Measurements from ENCODE around the gene ANKZF1.
"Not testable (repeated sequence)": the region's sequence is repeated elsewhere in the genome, so short reads cannot be mapped to it uniquely, and the experiment has no call there.

The ANKZF1 gene

GRCh38 chr2:219230059-219230540 is 494 bp downstream of the ANKZF1 start:
- DNase-seq: peak; percentile 58

- no peak for DNase-seq
Observed at GRCh38 chr2:219234331-219234730, 4.7 kb downstream of the ANKZF1 start.

- DNase-seq: no peak
Observed at GRCh38 chr2:219243291-219243761, 13.7 kb downstream of the ANKZF1 start.

- DNase-seq: no peak
Observed at GRCh38 chr2:219244789-219245147, 15.2 kb downstream of the ANKZF1 start.

GRCh38 chr2:219245148-219245898 is 15.7 kb downstream of the ANKZF1 start, which contains the start of the genes GLB1L and STK16:
Gene GLB1L (minus strand): TSS chr2:219245444. CDS start chr2:219243573, 1,871 bp downstream.
Gene STK16 (plus strand): TSS chr2:219245479. CDS start chr2:219246000, 521 bp downstream.
- peak; percentile 89 for DNase-seq

GRCh38 chr2:219245899-219246230 is 16.3 kb downstream of the ANKZF1 start:
- peak; percentile 20 for DNase-seq

- DNase-seq: no peak
Observed at GRCh38 chr2:219246559-219246958, 17.0 kb downstream of the ANKZF1 start.

GRCh38 chr2:219247678-219248642 is 18.4 kb downstream of the ANKZF1 start:
- DNase-seq: peak; percentile 80

GRCh38 chr2:219248845-219249202 is 19.2 kb downstream of the ANKZF1 start:
- DNase-seq: no peak

GRCh38 chr2:219249203-219249980 is 19.8 kb downstream of the ANKZF1 start:
- DNase-seq: peak; percentile 87

- DNase-seq: peak; percentile 15
Observed at GRCh38 chr2:219250049-219250781, 20.6 kb downstream of the ANKZF1 start.

GRCh38 chr2:219251656-219252055 is 22.1 kb downstream of the ANKZF1 start:
- no peak for DNase-seq

- DNase-seq: peak; percentile 65
Observed at GRCh38 chr2:219252084-219252483, 22.5 kb downstream of the ANKZF1 start.

- DNase-seq: peak; percentile 58
Observed at GRCh38 chr2:219252570-219252899, 22.9 kb downstream of the ANKZF1 start.

GRCh38 chr2:219252900-219253752 is 23.5 kb downstream of the ANKZF1 start, which contains the start of gene TUBA4B:
Gene TUBA4B (plus strand): TSS chr2:219253243. CDS start chr2:219253408, 165 bp downstream.
- DNase-seq: peak; percentile 57

- DNase-seq: peak; percentile 97
Observed at GRCh38 chr2:219253753-219254589, 24.4 kb downstream of the ANKZF1 start, which contains the start of gene TUBA4A. Gene TUBA4A (minus strand): TSS chr2:219253918. CDS start chr2:219253858, 60 bp downstream.

GRCh38 chr2:219254590-219255201 is 25.1 kb downstream of the ANKZF1 start:
- peak; percentile 38 for DNase-seq

- DNase-seq: not testable (repeated sequence)
Observed at GRCh38 chr2:219258942-219259341, 29.3 kb downstream of the ANKZF1 start.
